HUES64 (cell line): ENCODE data around the gene ATXN7.

ENCODE experiments used
- H3K27ac ChIP-seq: 2 replicates; pipeline ENCODE4 v1.7.0; 2013; ENCODE audit warnings: low read depth, low read length, inconsistent platforms
- H3K27me3 ChIP-seq: 2 replicates; pipeline ENCODE4 v1.6.1; 2013; ENCODE audit warnings: mild to moderate bottlenecking, low read length; ENCODE audit not compliant: insufficient read depth
- H3K36me3 ChIP-seq: 2 replicates; pipeline ENCODE4 v1.6.1; 2013; ENCODE audit warnings: mild to moderate bottlenecking, low read length; ENCODE audit not compliant: insufficient read depth
- H3K4me1 ChIP-seq: 2 replicates; pipeline ENCODE4 v1.6.1; 2013; ENCODE audit warnings: mild to moderate bottlenecking, low read length, moderate library complexity; ENCODE audit not compliant: insufficient read depth
- H3K4me3 ChIP-seq: 2 replicates; pipeline ENCODE4 v1.5.1; 2013; ENCODE audit warnings: mild to moderate bottlenecking, low read length, moderate library complexity
- H3K9ac ChIP-seq: 2 replicates; pipeline ENCODE4 v1.6.1; 2013; ENCODE audit warnings: mild to moderate bottlenecking, low read depth, low read length
- H3K9me3 ChIP-seq: 2 replicates; pipeline ENCODE4 v1.6.1; 2013; ENCODE audit warnings: low read depth, low read length; ENCODE audit not compliant: insufficient read depth
- WGBS: fragments of 150-250, 120-280 bp; methylation state at CpG from one replicate; pipeline ENCODE4 v1.1.7; 2013; ENCODE audit warnings: missing lambda C conversion rate; 5-methylcytosine and 5-hydroxymethylcytosine counted together

ATXN7 gene

GRCh38 chr3:63845215-63845614 is 18.5 kb upstream of the ATXN7 start:
- no peaks in the 10 kb centered on the region for H3K9me3 ChIP-seq
- H3K36me3 ChIP-seq, result no peaks in the 10 kb centered on the region
- no peaks in the 10 kb centered on the region for H3K27me3 ChIP-seq
- WGBS, result 92% methylated on average over 4 of the region's 4 CpGs
- H3K9ac ChIP-seq, result no peak overlapping the region
- no peak overlapping the region for H3K4me3 ChIP-seq
- H3K4me1 ChIP-seq, result peaks cover 22% of the 10 kb centered on the region
- H3K27ac ChIP-seq, result no peak overlapping the region

- Histone ChIP-seq H3K36me3 (no peaks in the 10 kb centered on the region), H3K4me3 (peak overlapping the region; percentile 18; the same call in 1 of the 2 replicates), H3K27me3 (no peaks in the 10 kb centered on the region), H3K9ac (peak overlapping the region; percentile 42; the same call in 1 of the 2 replicates), H3K27ac (peak overlapping the region; percentile 24), H3K4me1 (peaks cover 22% of the 10 kb centered on the region), H3K9me3 (no peaks in the 10 kb centered on the region)
- WGBS, result 79% methylated on average over 1 of the region's 1 CpG
Measured at GRCh38 chr3:63847718-63848450, 15.8 kb upstream of the ATXN7 start.

- Histone ChIP-seq H3K36me3 (no peaks in the 10 kb centered on the region), H3K9me3 (no peaks in the 10 kb centered on the region), H3K27me3 (no peaks in the 10 kb centered on the region), H3K4me3 (no peak overlapping the region), H3K4me1 (peaks cover 22% of the 10 kb centered on the region), H3K9ac (no peak overlapping the region), H3K27ac (no peak overlapping the region)
- WGBS, result 100% methylated on average over 4 of the region's 4 CpGs
Measured at GRCh38 chr3:63849175-63849574, 14.5 kb upstream of the ATXN7 start.

GRCh38 chr3:63851287-63851686 is 12.4 kb upstream of the ATXN7 start:
- Histone ChIP-seq H3K27ac (no peak overlapping the region), H3K27me3 (no peaks in the 10 kb centered on the region), H3K9me3 (no peaks in the 10 kb centered on the region), H3K36me3 (no peaks in the 10 kb centered on the region), H3K9ac (no peak overlapping the region), H3K4me3 (no peak overlapping the region), H3K4me1 (peaks cover 35% of the 10 kb centered on the region)
- WGBS, result 95% methylated on average over 3 of the region's 3 CpGs

GRCh38 chr3:63853106-63853505 is 10.6 kb upstream of the ATXN7 start:
- H3K27ac ChIP-seq, result no peak overlapping the region
- no peak overlapping the region for H3K9ac ChIP-seq
- 94% methylated on average over 2 of the region's 4 CpGs for whole genome bisulfite sequencing
- H3K27me3 ChIP-seq, result no peaks in the 10 kb centered on the region
- H3K9me3 ChIP-seq, result no peaks in the 10 kb centered on the region
- no peak overlapping the region for H3K4me3 ChIP-seq
- peaks cover 33% of the 10 kb centered on the region for H3K4me1 ChIP-seq
- no peaks in the 10 kb centered on the region for H3K36me3 ChIP-seq

GRCh38 chr3:63855333-63855940 is 8.2 kb upstream of the ATXN7 start:
- H3K27me3 ChIP-seq, result no peaks in the 10 kb centered on the region
- peak overlapping the region; percentile 43 for H3K27ac ChIP-seq
- H3K4me1 ChIP-seq, result peaks cover 36% of the 10 kb centered on the region
- no peaks in the 10 kb centered on the region for H3K36me3 ChIP-seq
- no peaks in the 10 kb centered on the region for H3K9me3 ChIP-seq
- H3K4me3 ChIP-seq, result no peak overlapping the region
- H3K9ac ChIP-seq, result no peak overlapping the region
- 46% methylated on average over 1 of the region's 1 CpG for WGBS

- no peaks in the 10 kb centered on the region for H3K27me3 ChIP-seq
- H3K27ac ChIP-seq, result no peak overlapping the region
- WGBS, result 89% methylated on average over 1 of the region's 2 CpGs
- no peak overlapping the region for H3K4me3 ChIP-seq
- no peaks in the 10 kb centered on the region for H3K36me3 ChIP-seq
- peaks cover 53% of the 10 kb centered on the region for H3K4me1 ChIP-seq
- no peak overlapping the region for H3K9ac ChIP-seq
- no peaks in the 10 kb centered on the region for H3K9me3 ChIP-seq
Measured at GRCh38 chr3:63857311-63857710, 6.4 kb upstream of the ATXN7 start.

GRCh38 chr3:63860776-63861175 is 2.9 kb upstream of the ATXN7 start:
- Histone ChIP-seq H3K9me3 (no peaks in the 10 kb centered on the region), H3K4me3 (no peak overlapping the region), H3K27ac (no peak overlapping the region), H3K36me3 (no peaks in the 10 kb centered on the region), H3K27me3 (no peaks in the 10 kb centered on the region), H3K9ac (no peak overlapping the region), H3K4me1 (peaks cover 45% of the 10 kb centered on the region)
- 87% methylated on average over 3 of the region's 3 CpGs for WGBS

GRCh38 chr3:63861306-63861705 is 2.4 kb upstream of the ATXN7 start:
- no peak overlapping the region for H3K9ac ChIP-seq
- 34% methylated on average over 2 of the region's 5 CpGs for WGBS

GRCh38 chr3:63862804-63863149 is 890 bp upstream of the ATXN7 start:
- H3K4me1 ChIP-seq, result peaks cover 30% of the 10 kb centered on the region
- WGBS, result 25% methylated on average over 5 of the region's 5 CpGs
- H3K9me3 ChIP-seq, result no peaks in the 10 kb centered on the region
- peak overlapping the region; percentile 77 for H3K4me3 ChIP-seq
- no peaks in the 10 kb centered on the region for H3K27me3 ChIP-seq
- peaks cover 5% of the 10 kb centered on the region for H3K36me3 ChIP-seq
- peak overlapping the region; percentile 96 for H3K9ac ChIP-seq
- H3K27ac ChIP-seq, result no peak overlapping the region

More at GRCh38 chr3:63861306-63861705, 2.4 kb upstream of the ATXN7 start:
- Histone ChIP-seq H3K4me1 (peaks cover 41% of the 10 kb centered on the region), H3K36me3 (peaks cover 1% of the 10 kb centered on the region; the same call in 1 of the 2 replicates), H3K4me3 (no peak overlapping the region), H3K27me3 (no peaks in the 10 kb centered on the region), H3K9me3 (no peaks in the 10 kb centered on the region), H3K27ac (no peak overlapping the region)

GRCh38 chr3:63864008-63864964 is 619 bp downstream of the ATXN7 start:
- 2% methylated on average over 90 of the region's 93 CpGs for WGBS
- H3K4me3 ChIP-seq, result peak overlapping the region; percentile 77
- peaks cover 5% of the 10 kb centered on the region for H3K36me3 ChIP-seq
- H3K9ac ChIP-seq, result peak overlapping the region; percentile 56
- no peaks in the 10 kb centered on the region for H3K27me3 ChIP-seq
- peaks cover 19% of the 10 kb centered on the region for H3K4me1 ChIP-seq
- H3K9me3 ChIP-seq, result no peaks in the 10 kb centered on the region
- peak overlapping the region; percentile 40; the same call in 1 of the 2 replicates for H3K27ac ChIP-seq
